GM23248 (cell line): ENCODE results near the gene AAMP.

Experiments
- EZH2 ChIP-seq: fragments of 200-600 bp; sonication (generic); IDR thresholded peaks from 2 replicates; pipeline ENCODE4 v1.6.1; 2018; ENCODE audit warnings: antibody characterized with exemption, mild to moderate bottlenecking; ENCODE audit not compliant: insufficient read depth, poor library complexity, severe bottlenecking
- EZH2phosphoT487 ChIP-seq: fragments of 200-600 bp; sonication (generic); IDR thresholded peaks from 2 replicates; pipeline ENCODE4 v1.6.1; 2018; ENCODE audit warnings: antibody characterized with exemption, moderate library complexity, mild to moderate bottlenecking, low read depth; ENCODE audit not compliant: insufficient read depth

GRCh38 chr2:218282173-218282991 is 12.4 kb upstream of the AAMP start:
- no peak for TF ChIP-seq EZH2phosphoT487
- TF ChIP-seq EZH2 = no peak
